GM23338 (cell line): ENCODE results near the gene KCNIP2. TPM values are rescaled to one million over a fixed set of nuclear protein-coding genes. Genes with fewer than 3 reads are reported as not detected.

Experiments
- polyA plus RNA-seq: library from polyadenylated mRNA; unstranded; fragments of >200 nt; fragmentation: Nextera tagmentation; extraction: Ambion mirVana; gene quantifications from 2 replicates; pipeline ENCODE4 v1.2.1, GENCODE V29; 2016
- total RNA-seq: library from RNA; depleted of rRNA; stranded (reverse); fragments of >200 nt; shearing (Covaris generic); gene quantifications from 2 replicates; pipeline ENCODE4 v1.2.3, GENCODE V29; 2014; rRNA removed

The KCNIP2 gene
- total and polyA plus RNA-seq, 2 experiments from 2014 or later, result 2.2 to 2.6 TPM

Other genes with a start within 250 kb of the KCNIP2 start
- 15.0 and 18.6 TPM in 2 replicates for gene FBXW4, start 148.6 kb downstream of the KCNIP2 start, total RNA-seq
- 8.0 and 10.1 TPM in 2 replicates for gene FBXW4, start 148.6 kb downstream of the KCNIP2 start, polyA plus RNA-seq
- gene FGF8, start 67.7 kb downstream of the KCNIP2 start, total RNA-seq, result 6.2 and 6.3 TPM in 2 replicates
- 1.6 and 2.7 TPM in 2 replicates for gene FGF8, start 67.7 kb downstream of the KCNIP2 start, polyA plus RNA-seq
- gene NPM3, start 60.4 kb downstream of the KCNIP2 start, total RNA-seq, result 258 and 345 TPM in 2 replicates
- gene NPM3, start 60.4 kb downstream of the KCNIP2 start, polyA plus RNA-seq, result 31.5 and 32.2 TPM in 2 replicates
- gene OGA, start 25.4 kb downstream of the KCNIP2 start, total RNA-seq, result 112 and 131 TPM in 2 replicates
- 68.1 and 68.4 TPM in 2 replicates for gene OGA, start 25.4 kb downstream of the KCNIP2 start, polyA plus RNA-seq
- 11.1 and 97.4 TPM in 2 replicates for gene ARMH3, start 212.4 kb upstream of the KCNIP2 start, total RNA-seq
- gene ARMH3, start 212.4 kb upstream of the KCNIP2 start, polyA plus RNA-seq, result 8.0 and 8.7 TPM in 2 replicates
- gene HPS6, start 221.5 kb upstream of the KCNIP2 start, total RNA-seq, result 20.3 and 28.7 TPM in 2 replicates
- gene HPS6, start 221.5 kb upstream of the KCNIP2 start, polyA plus RNA-seq, result 4.2 and 4.3 TPM in 2 replicates